Calu3 (cell line): ENCODE measurements around the gene FUCA1. TPM values are rescaled to one million over a fixed set of nuclear protein-coding genes. Genes with fewer than 3 reads are reported as not detected.
A peak's percentile ranks its signal among the peaks of the same experiment; 100 is the strongest.
"Not testable (repeated sequence)": the region's sequence is repeated elsewhere in the genome, so short reads cannot be mapped to it uniquely, and the experiment has no call there.

Source experiments
- BruUV-seq: library from RNA; stranded (reverse); fragments of 400-500 nt; replicated peaks from 2 replicates; lab custom pipeline; 2021; lab: Mats Ljungman, UMichigan
- CTCF ChIA-PET: fragments of 300-600 bp; sonication (Branson Sonifier 250); formaldehyde crosslinking; loops from one replicate; lab custom pipeline; 2022; ENCODE audit warnings: antibody characterized with exemption; lab: Charles Lee
- DNase-seq: peaks from one replicate; pipeline ENCODE4 v3.0.0; 2022
- H3K27ac Mint-ChIP-seq: one replicate; pipeline ENCODE4 v1.8.0; 2022; ENCODE audit warnings: mixed read lengths; ENCODE audit not compliant: unreplicated experiment
- H3K27me3 Mint-ChIP-seq: one replicate; pipeline ENCODE4 v1.8.0; 2022; ENCODE audit warnings: mixed read lengths; ENCODE audit not compliant: unreplicated experiment
- H3K36me3 Mint-ChIP-seq: one replicate; pipeline ENCODE4 v1.8.0; 2022; ENCODE audit warnings: mild to moderate bottlenecking, moderate library complexity, mixed read lengths; ENCODE audit not compliant: insufficient read depth, unreplicated experiment
- H3K4me1 Mint-ChIP-seq: one replicate; pipeline ENCODE4 v1.8.0; 2022; ENCODE audit warnings: mild to moderate bottlenecking, low read depth, mixed read lengths; ENCODE audit not compliant: unreplicated experiment
- H3K4me3 Mint-ChIP-seq: one replicate; pipeline ENCODE4 v1.8.0; 2022; ENCODE audit warnings: mild to moderate bottlenecking, low read depth, moderate library complexity, mixed read lengths; ENCODE audit not compliant: unreplicated experiment
- H3K9me3 Mint-ChIP-seq: one replicate; pipeline ENCODE4 v1.8.0; 2022; ENCODE audit warnings: low read depth, mixed read lengths; ENCODE audit not compliant: unreplicated experiment
- CTCF ChIP-seq: fragments of 200-600 bp; IDR thresholded peaks from one replicate; pipeline ENCODE4 v1.8.0; 2022; ENCODE audit warnings: antibody characterized with exemption; ENCODE audit not compliant: unreplicated experiment
- intact Hi-C: fragments of 100-400 bp; cut with micrococcal nuclease; formaldehyde crosslinking; loops from one replicate; pipeline ENCODE4 v1.10.0; 2022; ENCODE audit not compliant: unreplicated experiment
- total RNA-seq: library from RNA; stranded (reverse); gene quantifications from 2 replicates; pipeline ENCODE4 v1.2.3, GENCODE V29; 2022

FUCA1 gene
- total RNA-seq, 1 experiment from 2014 or later, result 17.2 TPM

GRCh38 chr1:23848673-23849616 is 19.1 kb downstream of the FUCA1 start:
- CTCF ChIA-PET, result no interaction called here
- BruUV-seq, result no TSS peak
- DNase-seq, result no peak
- TF ChIP-seq CTCF, result no peak
- no peaks in the 10 kb centered on the region for H3K27me3 Mint-ChIP-seq
- H3K4me3 Mint-ChIP-seq, result no peak overlapping the region
- H3K36me3 Mint-ChIP-seq, result no peaks in the 10 kb centered on the region
- H3K27ac Mint-ChIP-seq, result no peak overlapping the region
- no peaks in the 10 kb centered on the region for H3K4me1 Mint-ChIP-seq
- H3K9me3 Mint-ChIP-seq, result no peaks in the 10 kb centered on the region
- intact Hi-C loops, result no loop called here

- H3K9me3 Mint-ChIP-seq, H3K4me3 Mint-ChIP-seq, H3K27me3 Mint-ChIP-seq, CTCF ChIA-PET, BruUV-seq, H3K4me1 Mint-ChIP-seq, intact Hi-C loops, DNase-seq, H3K36me3 Mint-ChIP-seq, H3K27ac Mint-ChIP-seq: not testable (repeated sequence)
Measured at GRCh38 chr1:23847482-23848095, 20.5 kb downstream of the FUCA1 start.

- Mint-ChIP-seq H3K27me3 (no peaks in the 10 kb centered on the region), H3K27ac (no peak overlapping the region), H3K4me3 (no peak overlapping the region), H3K4me1 (no peaks in the 10 kb centered on the region), H3K9me3 (no peaks in the 10 kb centered on the region), H3K36me3 (no peaks in the 10 kb centered on the region)
- BruUV-seq, result TSS peak; percentile 66
- TF ChIP-seq CTCF, result no peak
- CTCF ChIA-PET, result no interaction called here
- DNase-seq, result no peak
- intact Hi-C loops, result no loop called here
Measured at GRCh38 chr1:23845163-23845562, 22.9 kb downstream of the FUCA1 start.

- Mint-ChIP-seq H3K9me3 (no peaks in the 10 kb centered on the region), H3K4me1 (no peaks in the 10 kb centered on the region), H3K27ac (no peak overlapping the region), H3K4me3 (no peak overlapping the region), H3K27me3 (no peaks in the 10 kb centered on the region), H3K36me3 (no peaks in the 10 kb centered on the region)
- intact Hi-C loops, result no loop called here
- no peak for DNase-seq
- BruUV-seq, result no TSS peak
- CTCF ChIA-PET, result interaction anchor here (0.6 kb wide), 1 partner anchor 18 kb away, joined by 5 read pairs; the partner anchor contains the start of gene HMGCL
- no peak for TF ChIP-seq CTCF
Measured at GRCh38 chr1:23843644-23844043, 24.4 kb downstream of the FUCA1 start.
